Astrocyte (in vitro differentiated cells and primary cell): Measurements from ENCODE around the gene PTRH1. TPM values are rescaled to one million over a fixed set of nuclear protein-coding genes. Genes with fewer than 3 reads are reported as not detected.

ENCODE experiments used
- DNase-seq: peaks from one replicate; pipeline ENCODE4 v3.0.0-alpha.2; 2010; ENCODE audit warnings: low read depth
- FAIRE-seq: peaks from 2 replicates; lab custom pipeline; 2011; peaks lifted over from hg19 to GRCh38; lab: Jason Lieb, UNC
- H2AFZ ChIP-seq: 2 replicates; pipeline ENCODE4 v1.6.0; 2012; ENCODE audit warnings: low read depth, low read length, inconsistent platforms
- H3K27ac ChIP-seq: 2 replicates; pipeline ENCODE4 v1.5.1; 2011; ENCODE audit warnings: low read depth, low read length, inconsistent platforms
- H3K27me3 ChIP-seq: 2 replicates; pipeline ENCODE4 v1.6.0; 2011; ENCODE audit warnings: low read length, inconsistent platforms; ENCODE audit not compliant: insufficient read depth
- H3K36me3 ChIP-seq: 2 replicates; pipeline ENCODE4 v1.5.1; 2011; ENCODE audit warnings: low read length, inconsistent platforms; ENCODE audit not compliant: insufficient read depth
- H3K4me1 ChIP-seq: 2 replicates; pipeline ENCODE4 v1.5.1; 2011; ENCODE audit warnings: low read length, inconsistent platforms; ENCODE audit not compliant: insufficient read depth
- H3K4me2 ChIP-seq: 2 replicates; pipeline ENCODE4 v1.6.0; 2012; ENCODE audit warnings: low read length, inconsistent platforms
- H3K4me3 ChIP-seq: 2 replicates; pipeline ENCODE4 v1.5.1; 2011; ENCODE audit warnings: low read depth, mild to moderate bottlenecking, low read length, inconsistent platforms; ENCODE audit not compliant: insufficient read depth
- H3K79me2 ChIP-seq: 2 replicates; pipeline ENCODE4 v1.6.0; 2012; ENCODE audit warnings: mild to moderate bottlenecking, low read length, inconsistent platforms; ENCODE audit not compliant: insufficient read depth
- H3K9ac ChIP-seq: 2 replicates; pipeline ENCODE4 v1.6.0; 2012; ENCODE audit warnings: mild to moderate bottlenecking, low read length, inconsistent platforms
- H3K9me3 ChIP-seq: 2 replicates; pipeline ENCODE4 v1.5.1; 2012; ENCODE audit warnings: low read depth, mild to moderate bottlenecking, low read length, inconsistent platforms; ENCODE audit not compliant: insufficient read depth
- H4K20me1 ChIP-seq: 2 replicates; pipeline ENCODE4 v1.6.0; 2012; ENCODE audit warnings: low read length, inconsistent platforms; ENCODE audit not compliant: insufficient read depth
- H3K27ac Mint-ChIP-seq: one replicate; pipeline ENCODE4 v1.8.0; 2021; ENCODE audit warnings: mild to moderate bottlenecking, mixed read lengths; ENCODE audit not compliant: unreplicated experiment
- H3K27me3 Mint-ChIP-seq: one replicate; pipeline ENCODE4 v1.8.0; 2021; ENCODE audit warnings: low read depth, mixed read lengths; ENCODE audit not compliant: unreplicated experiment
- H3K36me3 Mint-ChIP-seq: one replicate; pipeline ENCODE4 v1.8.0; 2021; ENCODE audit warnings: low read depth, mixed read lengths; ENCODE audit not compliant: unreplicated experiment
- H3K4me1 Mint-ChIP-seq: one replicate; pipeline ENCODE4 v1.8.0; 2021; ENCODE audit warnings: low read depth, mixed read lengths; ENCODE audit not compliant: unreplicated experiment
- H3K4me3 Mint-ChIP-seq: one replicate; pipeline ENCODE4 v1.8.0; 2021; ENCODE audit warnings: mild to moderate bottlenecking, moderate library complexity, mixed read lengths; ENCODE audit not compliant: unreplicated experiment
- H3K9me3 Mint-ChIP-seq: one replicate; pipeline ENCODE4 v1.8.0; 2021; ENCODE audit warnings: mild to moderate bottlenecking, mixed read lengths; ENCODE audit not compliant: unreplicated experiment
- CTCF ChIP-seq: IDR thresholded peaks from 2 replicates; pipeline ENCODE4 v1.5.1; 2011; ENCODE audit warnings: low read depth, mild to moderate bottlenecking, inconsistent platforms, low read length, moderate library complexity; ENCODE audit not compliant: insufficient read depth
- EZH2 ChIP-seq: IDR thresholded peaks from 2 replicates; pipeline ENCODE4 v1.6.1; 2012; ENCODE audit warnings: mild to moderate bottlenecking, low read length, inconsistent platforms; ENCODE audit not compliant: insufficient read depth
- total RNA-seq: library from RNA; stranded (reverse); gene quantifications from 2 replicates; pipeline ENCODE4 v1.2.1, GENCODE V29; 2021

Gene PTRH1
- total RNA-seq, 1 donor from 2014 or later = 9.9 TPM

GRCh38 chr9:127753622-127754021, 38.2 kb upstream of the PTRH1 start:
- H3K9me3 Mint-ChIP-seq = no peaks in the 10 kb centered on the region
- no peak overlapping the region for H3K27ac Mint-ChIP-seq
- H3K4me1 ChIP-seq = no peaks in the 10 kb centered on the region
- H3K79me2 ChIP-seq = no peaks in the 10 kb centered on the region
- no peak overlapping the region for H3K4me3 ChIP-seq
- H3K4me2 ChIP-seq = no peak overlapping the region
- no peak for FAIRE-seq
- H4K20me1 ChIP-seq = peaks cover 18% of the 10 kb centered on the region
- H2AFZ ChIP-seq = no peak overlapping the region
- DNase-seq = no peak
- no peak overlapping the region for H3K27ac ChIP-seq
- peaks cover 18% of the 10 kb centered on the region for H3K27me3 ChIP-seq
- H3K36me3 Mint-ChIP-seq = peaks cover 3% of the 10 kb centered on the region
- peaks cover 36% of the 10 kb centered on the region for H3K27me3 Mint-ChIP-seq
- no peak overlapping the region for H3K9ac ChIP-seq
- peaks cover 3% of the 10 kb centered on the region for H3K4me1 Mint-ChIP-seq
- no peaks in the 10 kb centered on the region for H3K36me3 ChIP-seq
- no peak overlapping the region for H3K4me3 Mint-ChIP-seq
- TF ChIP-seq CTCF (no peak), EZH2 (no peak)
- H3K9me3 ChIP-seq = no peaks in the 10 kb centered on the region

- no peaks in the 10 kb centered on the region for H3K79me2 ChIP-seq
- peaks cover 37% of the 10 kb centered on the region for H3K27me3 Mint-ChIP-seq
- no peak overlapping the region for H3K4me3 Mint-ChIP-seq
Measured at GRCh38 chr9:127753148-127753547, 37.7 kb upstream of the PTRH1 start.

More at GRCh38 chr9:127753148-127753547, 37.7 kb upstream of the PTRH1 start:
- peaks cover 5% of the 10 kb centered on the region for H3K36me3 Mint-ChIP-seq
- Histone ChIP-seq H3K27me3 (peaks cover 18% of the 10 kb centered on the region), H3K4me2 (no peak overlapping the region), H3K27ac (no peak overlapping the region), H3K9me3 (no peaks in the 10 kb centered on the region), H3K36me3 (no peaks in the 10 kb centered on the region), H3K4me1 (no peaks in the 10 kb centered on the region), H3K9ac (no peak overlapping the region), H4K20me1 (peaks cover 18% of the 10 kb centered on the region), H2AFZ (no peak overlapping the region), H3K4me3 (no peak overlapping the region)
- no peak for FAIRE-seq
- H3K4me1 Mint-ChIP-seq = no peaks in the 10 kb centered on the region
- TF ChIP-seq CTCF = no peak
- TF ChIP-seq EZH2 = no peak
- H3K27ac Mint-ChIP-seq = no peak overlapping the region
- DNase-seq = no peak
- H3K9me3 Mint-ChIP-seq = no peaks in the 10 kb centered on the region
